Measurements from ENCODE around the gene AGAP1. TPM values are rescaled to one million over a fixed set of nuclear protein-coding genes. Genes with fewer than 3 reads are reported as not detected.

AGAP1 gene
- total RNA-seq, 1 donor from 2014 or later = 39.0 TPM

GRCh38 chr2:235879116-235879515 lies 385.3 kb downstream of the AGAP1 start:
- Mint-ChIP-seq H3K36me3 (ENCODE audit: low read depth) (no peaks in the 10 kb centered on the region), H3K4me3 (ENCODE audit: unreplicated experiment) (no peak overlapping the region), H3K27me3 (ENCODE audit: low read depth) (no peaks in the 10 kb centered on the region), H3K9me3 (ENCODE audit: low read depth) (no peaks in the 10 kb centered on the region), H3K27ac (ENCODE audit: unreplicated experiment) (no peak overlapping the region), H3K4me1 (ENCODE audit: low read depth) (no peaks in the 10 kb centered on the region)
- TF ChIP-seq CTCF (IDR thresholded peaks at IDR 0.05) = no peak
- DNase-seq (ENCODE audit: low spot score) = no peak

- TF ChIP-seq CTCF (IDR thresholded peaks at IDR 0.05) = no peak
- Mint-ChIP-seq H3K36me3 (ENCODE audit: low read depth) (peaks cover 8% of the 10 kb centered on the region), H3K27ac (ENCODE audit: unreplicated experiment) (no peak overlapping the region)
Observed at GRCh38 chr2:235883675-235884074, 389.8 kb downstream of the AGAP1 start.

GRCh38 chr2:235889302-235889630 lies 395.4 kb downstream of the AGAP1 start:
- no peaks in the 10 kb centered on the region for H3K9me3 Mint-ChIP-seq (ENCODE audit: low read depth)
- H3K4me1 Mint-ChIP-seq (ENCODE audit: low read depth) = no peaks in the 10 kb centered on the region
- no peaks in the 10 kb centered on the region for H3K27me3 Mint-ChIP-seq (ENCODE audit: low read depth)
- DNase-seq (ENCODE audit: low spot score) = no peak
- no peak overlapping the region for H3K4me3 Mint-ChIP-seq (ENCODE audit: unreplicated experiment)
- H3K27ac Mint-ChIP-seq (ENCODE audit: unreplicated experiment) = no peak overlapping the region
- peaks cover 16% of the 10 kb centered on the region for H3K36me3 Mint-ChIP-seq (ENCODE audit: low read depth)
- no peak for TF ChIP-seq CTCF (IDR thresholded peaks at IDR 0.05)

More at GRCh38 chr2:235883675-235884074, 389.8 kb downstream of the AGAP1 start:
- no peaks in the 10 kb centered on the region for H3K9me3 Mint-ChIP-seq (ENCODE audit: low read depth)
- DNase-seq (ENCODE audit: low spot score) = no peak
- no peaks in the 10 kb centered on the region for H3K4me1 Mint-ChIP-seq (ENCODE audit: low read depth)
- no peaks in the 10 kb centered on the region for H3K27me3 Mint-ChIP-seq (ENCODE audit: low read depth)
- no peak overlapping the region for H3K4me3 Mint-ChIP-seq (ENCODE audit: unreplicated experiment)

- Mint-ChIP-seq H3K36me3 (ENCODE audit: low read depth) (peaks cover 22% of the 10 kb centered on the region), H3K9me3 (ENCODE audit: low read depth) (peaks cover 15% of the 10 kb centered on the region), H3K4me1 (ENCODE audit: low read depth) (peaks cover 9% of the 10 kb centered on the region), H3K27ac (ENCODE audit: unreplicated experiment) (no peak overlapping the region), H3K27me3 (ENCODE audit: low read depth) (no peaks in the 10 kb centered on the region), H3K4me3 (ENCODE audit: unreplicated experiment) (no peak overlapping the region)
- DNase-seq (ENCODE audit: low spot score) = no peak
- TF ChIP-seq CTCF (IDR thresholded peaks at IDR 0.05) = no peak
Observed at GRCh38 chr2:235893129-235893698, 399.4 kb downstream of the AGAP1 start.

GRCh38 chr2:235894839-235895238 lies 401.0 kb downstream of the AGAP1 start:
- Mint-ChIP-seq H3K27ac (ENCODE audit: unreplicated experiment) (no peak overlapping the region), H3K36me3 (ENCODE audit: low read depth) (peaks cover 22% of the 10 kb centered on the region), H3K4me1 (ENCODE audit: low read depth) (peaks cover 9% of the 10 kb centered on the region), H3K27me3 (ENCODE audit: low read depth) (no peaks in the 10 kb centered on the region), H3K9me3 (ENCODE audit: low read depth) (peaks cover 15% of the 10 kb centered on the region), H3K4me3 (ENCODE audit: unreplicated experiment) (no peak overlapping the region)
- DNase-seq (ENCODE audit: low spot score) = no peak
- TF ChIP-seq CTCF (IDR thresholded peaks at IDR 0.05) = no peak
